H1 (cell line): ENCODE measurements around the gene TNRC6C. TPM values are rescaled to one million over a fixed set of nuclear protein-coding genes. Genes with fewer than 3 reads are reported as not detected.

Source experiments
- CTCF ChIP-seq, 3 experiments: IDR thresholded peaks; 1 replicate in 2 of 3; 2 replicates in 1 of 3; pipeline versions ENCODE4 v1.5.1 to v1.6.1; 2011; ENCODE audit warnings: low read length in 3 of 3, mild to moderate bottlenecking in 3 of 3, inconsistent platforms in 2 of 3, low read depth in 1 of 3, moderate library complexity in 1 of 3; ENCODE audit not compliant: insufficient read depth in 1 of 3; ENCODE audit errors: control extremely low read depth in 1 of 3
- MAFK ChIP-seq: IDR thresholded peaks from 2 replicates; pipeline ENCODE4 v1.6.1; 2012; ENCODE audit warnings: low read depth, mild to moderate bottlenecking, improper control_type of control experiment, low read length
- PHF8 ChIP-seq: fragments of 200-600 bp; sonication (generic); conservative IDR thresholded peaks from 2 replicates; pipeline ENCODE4 v1.7.1; 2012; ENCODE audit warnings: low read depth, mild to moderate bottlenecking, inconsistent platforms, low read length, moderate library complexity
- polyA plus RNA-seq, 7 experiments: library from polyadenylated mRNA; depleted of rRNA in 3 of 7; stranded (reverse) in 5 of 7; unstranded in 2 of 7; fragments of >200 nt in 5 of 7; fragments of 200-250 nt in 2 of 7; gene quantifications; 1 replicate in 5 of 7; 2 replicates in 1 of 7; 4 replicates in 1 of 7; pipeline versions ENCODE4 v1.2.1 to v1.2.3, GENCODE V29; 2011 to 2013; ENCODE audit warnings: missing spikeins in 2 of 7, mixed read lengths in 2 of 7
- total RNA-seq: library from RNA; stranded (reverse); fragmentation: NEBNext Ultra II Directional; extraction: Animal tissue kit (Norgen Biotek cat#: 25700); gene quantifications from 2 replicates; pipeline ENCODE4 v1.2.1, GENCODE V29; 2021
- TF ChIP-seq, protein P1 (sequence below): fragments of 300-600 bp; sonication (generic); IDR thresholded peaks from 2 replicates; pipeline ENCODE4 v1.7.1; 2012; ENCODE audit warnings: low read length, moderate library complexity, mild to moderate bottlenecking, inconsistent platforms; ENCODE audit not compliant: insufficient replicate concordance

The TNRC6C gene
- total and polyA plus RNA-seq, 2 of the 8 experiments (the other 6 are each of a cell fraction or from before 2014, with no cell fraction given): 2.8 to 28.9 TPM

- TF ChIP-seq, protein P1, sequence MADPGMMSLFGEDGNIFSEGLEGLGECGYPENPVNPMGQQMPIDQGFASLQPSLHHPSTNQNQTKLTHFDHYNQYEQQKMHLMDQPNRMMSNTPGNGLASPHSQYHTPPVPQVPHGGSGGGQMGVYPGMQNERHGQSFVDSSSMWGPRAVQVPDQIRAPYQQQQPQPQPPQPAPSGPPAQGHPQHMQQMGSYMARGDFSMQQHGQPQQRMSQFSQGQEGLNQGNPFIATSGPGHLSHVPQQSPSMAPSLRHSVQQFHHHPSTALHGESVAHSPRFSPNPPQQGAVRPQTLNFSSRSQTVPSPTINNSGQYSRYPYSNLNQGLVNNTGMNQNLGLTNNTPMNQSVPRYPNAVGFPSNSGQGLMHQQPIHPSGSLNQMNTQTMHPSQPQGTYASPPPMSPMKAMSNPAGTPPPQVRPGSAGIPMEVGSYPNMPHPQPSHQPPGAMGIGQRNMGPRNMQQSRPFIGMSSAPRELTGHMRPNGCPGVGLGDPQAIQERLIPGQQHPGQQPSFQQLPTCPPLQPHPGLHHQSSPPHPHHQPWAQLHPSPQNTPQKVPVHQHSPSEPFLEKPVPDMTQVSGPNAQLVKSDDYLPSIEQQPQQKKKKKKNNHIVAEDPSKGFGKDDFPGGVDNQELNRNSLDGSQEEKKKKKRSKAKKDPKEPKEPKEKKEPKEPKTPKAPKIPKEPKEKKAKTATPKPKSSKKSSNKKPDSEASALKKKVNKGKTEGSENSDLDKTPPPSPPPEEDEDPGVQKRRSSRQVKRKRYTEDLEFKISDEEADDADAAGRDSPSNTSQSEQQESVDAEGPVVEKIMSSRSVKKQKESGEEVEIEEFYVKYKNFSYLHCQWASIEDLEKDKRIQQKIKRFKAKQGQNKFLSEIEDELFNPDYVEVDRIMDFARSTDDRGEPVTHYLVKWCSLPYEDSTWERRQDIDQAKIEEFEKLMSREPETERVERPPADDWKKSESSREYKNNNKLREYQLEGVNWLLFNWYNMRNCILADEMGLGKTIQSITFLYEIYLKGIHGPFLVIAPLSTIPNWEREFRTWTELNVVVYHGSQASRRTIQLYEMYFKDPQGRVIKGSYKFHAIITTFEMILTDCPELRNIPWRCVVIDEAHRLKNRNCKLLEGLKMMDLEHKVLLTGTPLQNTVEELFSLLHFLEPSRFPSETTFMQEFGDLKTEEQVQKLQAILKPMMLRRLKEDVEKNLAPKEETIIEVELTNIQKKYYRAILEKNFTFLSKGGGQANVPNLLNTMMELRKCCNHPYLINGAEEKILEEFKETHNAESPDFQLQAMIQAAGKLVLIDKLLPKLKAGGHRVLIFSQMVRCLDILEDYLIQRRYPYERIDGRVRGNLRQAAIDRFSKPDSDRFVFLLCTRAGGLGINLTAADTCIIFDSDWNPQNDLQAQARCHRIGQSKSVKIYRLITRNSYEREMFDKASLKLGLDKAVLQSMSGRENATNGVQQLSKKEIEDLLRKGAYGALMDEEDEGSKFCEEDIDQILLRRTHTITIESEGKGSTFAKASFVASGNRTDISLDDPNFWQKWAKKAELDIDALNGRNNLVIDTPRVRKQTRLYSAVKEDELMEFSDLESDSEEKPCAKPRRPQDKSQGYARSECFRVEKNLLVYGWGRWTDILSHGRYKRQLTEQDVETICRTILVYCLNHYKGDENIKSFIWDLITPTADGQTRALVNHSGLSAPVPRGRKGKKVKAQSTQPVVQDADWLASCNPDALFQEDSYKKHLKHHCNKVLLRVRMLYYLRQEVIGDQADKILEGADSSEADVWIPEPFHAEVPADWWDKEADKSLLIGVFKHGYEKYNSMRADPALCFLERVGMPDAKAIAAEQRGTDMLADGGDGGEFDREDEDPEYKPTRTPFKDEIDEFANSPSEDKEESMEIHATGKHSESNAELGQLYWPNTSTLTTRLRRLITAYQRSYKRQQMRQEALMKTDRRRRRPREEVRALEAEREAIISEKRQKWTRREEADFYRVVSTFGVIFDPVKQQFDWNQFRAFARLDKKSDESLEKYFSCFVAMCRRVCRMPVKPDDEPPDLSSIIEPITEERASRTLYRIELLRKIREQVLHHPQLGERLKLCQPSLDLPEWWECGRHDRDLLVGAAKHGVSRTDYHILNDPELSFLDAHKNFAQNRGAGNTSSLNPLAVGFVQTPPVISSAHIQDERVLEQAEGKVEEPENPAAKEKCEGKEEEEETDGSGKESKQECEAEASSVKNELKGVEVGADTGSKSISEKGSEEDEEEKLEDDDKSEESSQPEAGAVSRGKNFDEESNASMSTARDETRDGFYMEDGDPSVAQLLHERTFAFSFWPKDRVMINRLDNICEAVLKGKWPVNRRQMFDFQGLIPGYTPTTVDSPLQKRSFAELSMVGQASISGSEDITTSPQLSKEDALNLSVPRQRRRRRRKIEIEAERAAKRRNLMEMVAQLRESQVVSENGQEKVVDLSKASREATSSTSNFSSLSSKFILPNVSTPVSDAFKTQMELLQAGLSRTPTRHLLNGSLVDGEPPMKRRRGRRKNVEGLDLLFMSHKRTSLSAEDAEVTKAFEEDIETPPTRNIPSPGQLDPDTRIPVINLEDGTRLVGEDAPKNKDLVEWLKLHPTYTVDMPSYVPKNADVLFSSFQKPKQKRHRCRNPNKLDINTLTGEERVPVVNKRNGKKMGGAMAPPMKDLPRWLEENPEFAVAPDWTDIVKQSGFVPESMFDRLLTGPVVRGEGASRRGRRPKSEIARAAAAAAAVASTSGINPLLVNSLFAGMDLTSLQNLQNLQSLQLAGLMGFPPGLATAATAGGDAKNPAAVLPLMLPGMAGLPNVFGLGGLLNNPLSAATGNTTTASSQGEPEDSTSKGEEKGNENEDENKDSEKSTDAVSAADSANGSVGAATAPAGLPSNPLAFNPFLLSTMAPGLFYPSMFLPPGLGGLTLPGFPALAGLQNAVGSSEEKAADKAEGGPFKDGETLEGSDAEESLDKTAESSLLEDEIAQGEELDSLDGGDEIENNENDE: peak; percentile 21
- TF ChIP-seq CTCF (IDR thresholded peaks at IDR 0.05; ENCODE audit: control extremely low read depth in 1 of 3, insufficient read depth in 1 of 3, low read depth in 1 of 3, low read length in 3 of 3) (peak in 2 of 3 experiments; percentile 18 to 36; a peak in 2 of 4 replicates), MAFK (peak; percentile 12; the same call in 1 of the 2 replicates), PHF8 (no peak)
Observed at GRCh38 chr17:78019367-78019975, 61.0 kb downstream of the TNRC6C start (continued).
